Type B pancreatic cell (in vitro differentiated cells): Measurements from ENCODE around the gene POC1A. TPM values are rescaled to one million over a fixed set of nuclear protein-coding genes. Genes with fewer than 3 reads are reported as not detected.

Experiments used
- DNase-seq: peaks from one replicate; pipeline ENCODE4 v3.0.0; 2021; ENCODE audit warnings: mixed read lengths; ENCODE audit not compliant: unreplicated experiment; ENCODE audit errors: extremely low spot score
- H3K27ac Mint-ChIP-seq: 2 replicates; pipeline ENCODE4 v1.8.0; 2021; ENCODE audit warnings: mild to moderate bottlenecking, mixed read lengths
- H3K27me3 Mint-ChIP-seq: 2 replicates; pipeline ENCODE4 v1.8.0; 2021; ENCODE audit warnings: mixed read lengths
- H3K36me3 Mint-ChIP-seq: 2 replicates; pipeline ENCODE4 v1.8.0; 2021; ENCODE audit warnings: mixed read lengths
- H3K4me1 Mint-ChIP-seq: one replicate; pipeline ENCODE4 v1.8.0; 2021; ENCODE audit warnings: mixed read lengths; ENCODE audit not compliant: unreplicated experiment
- H3K4me3 Mint-ChIP-seq: 2 replicates; pipeline ENCODE4 v1.8.0; 2021; ENCODE audit warnings: mild to moderate bottlenecking, mixed read lengths
- H3K9me3 Mint-ChIP-seq: 2 replicates; pipeline ENCODE4 v1.8.0; 2021; ENCODE audit warnings: mixed read lengths
- CTCF ChIP-seq: fragments of 200-600 bp; sonication (generic); conservative IDR thresholded peaks from 2 replicates; pipeline ENCODE4 v1.5.0; 2021; ENCODE audit warnings: antibody characterized with exemption, mild to moderate bottlenecking
- total RNA-seq: library from RNA; stranded (reverse); gene quantifications from 2 replicates; pipeline ENCODE4 v1.2.1, GENCODE V29; 2021; ENCODE audit warnings: low replicate concordance

Gene POC1A
- total RNA-seq, 1 donor from 2014 or later = 19.1 TPM

GRCh38 chr3:52049503-52049902 is 104.7 kb downstream of the POC1A start:
- H3K4me3 Mint-ChIP-seq = no peak overlapping the region
- H3K27me3 Mint-ChIP-seq = no peaks in the 10 kb centered on the region
- no peaks in the 10 kb centered on the region for H3K9me3 Mint-ChIP-seq
- TF ChIP-seq CTCF = no peak
- H3K4me1 Mint-ChIP-seq = peaks cover 28% of the 10 kb centered on the region
- no peak for DNase-seq
- no peaks in the 10 kb centered on the region for H3K36me3 Mint-ChIP-seq
- no peak overlapping the region for H3K27ac Mint-ChIP-seq

- H3K27ac Mint-ChIP-seq = no peak overlapping the region
- H3K9me3 Mint-ChIP-seq = no peaks in the 10 kb centered on the region
- DNase-seq = no peak
- no peaks in the 10 kb centered on the region for H3K27me3 Mint-ChIP-seq
- no peak for TF ChIP-seq CTCF
- no peaks in the 10 kb centered on the region for H3K36me3 Mint-ChIP-seq
- H3K4me1 Mint-ChIP-seq = peaks cover 19% of the 10 kb centered on the region
- H3K4me3 Mint-ChIP-seq = no peak overlapping the region
Observed at GRCh38 chr3:52047295-52047960, 106.8 kb downstream of the POC1A start.

GRCh38 chr3:52046902-52047239 is 107.4 kb downstream of the POC1A start:
- DNase-seq = no peak
- no peaks in the 10 kb centered on the region for H3K9me3 Mint-ChIP-seq
- TF ChIP-seq CTCF = no peak
- H3K27ac Mint-ChIP-seq = peak overlapping the region; percentile 78
- no peaks in the 10 kb centered on the region for H3K36me3 Mint-ChIP-seq
- peaks cover 22% of the 10 kb centered on the region for H3K4me1 Mint-ChIP-seq
- H3K27me3 Mint-ChIP-seq = no peaks in the 10 kb centered on the region
- peak overlapping the region; percentile 57 for H3K4me3 Mint-ChIP-seq

GRCh38 chr3:52046186-52046901 is 107.9 kb downstream of the POC1A start:
- H3K4me3 Mint-ChIP-seq = peak overlapping the region; percentile 57
- TF ChIP-seq CTCF = no peak
- no peaks in the 10 kb centered on the region for H3K9me3 Mint-ChIP-seq
- peaks cover under 1% of the 10 kb centered on the region for H3K27me3 Mint-ChIP-seq
- H3K27ac Mint-ChIP-seq = peak overlapping the region; percentile 78
- H3K36me3 Mint-ChIP-seq = no peaks in the 10 kb centered on the region
- H3K4me1 Mint-ChIP-seq = peaks cover 27% of the 10 kb centered on the region
- DNase-seq = no peak

DNA sequence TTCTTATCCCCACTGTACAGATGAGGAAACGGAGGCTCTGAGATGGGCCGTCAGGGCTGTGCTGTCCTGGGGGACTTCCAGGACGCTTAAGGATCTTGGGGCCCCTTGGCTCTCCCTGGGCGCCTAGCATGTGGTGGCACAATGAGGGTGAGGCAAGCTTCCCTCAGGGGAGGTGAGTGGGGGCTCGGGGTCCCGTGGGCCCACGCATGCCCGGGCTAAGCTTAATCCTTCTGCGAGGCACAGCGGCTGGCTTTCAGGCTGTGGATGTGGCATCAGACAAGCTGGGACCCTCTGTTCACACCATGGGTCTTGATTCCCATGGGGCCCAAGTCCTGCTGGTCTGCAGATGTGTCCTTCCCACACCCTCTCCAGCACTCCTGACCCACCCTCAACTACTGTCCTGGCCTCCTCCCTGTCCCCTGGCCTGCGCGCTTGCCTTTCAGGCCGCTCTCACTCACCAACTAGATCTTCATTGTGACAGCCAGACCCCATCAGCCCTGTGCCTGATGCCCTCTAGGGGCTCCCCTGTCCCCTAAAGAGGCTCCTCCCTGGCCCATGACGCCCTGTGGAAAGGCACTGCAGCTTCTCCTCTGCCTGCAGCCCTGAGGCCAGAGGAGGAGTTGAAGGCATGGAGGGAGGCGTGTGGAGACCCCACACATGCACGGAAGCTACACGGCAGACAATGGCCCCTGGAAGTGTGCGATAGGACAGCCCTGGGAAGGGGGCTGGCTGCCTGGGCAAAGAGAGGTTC is 109.2 kb downstream of the POC1A start:
- Mint-ChIP-seq H3K9me3 (no peaks in the 10 kb centered on the region), H3K4me3 (peak overlapping the region; percentile 63), H3K27ac (peak overlapping the region; percentile 92), H3K4me1 (peaks cover 38% of the 10 kb centered on the region), H3K27me3 (peaks cover 7% of the 10 kb centered on the region), H3K36me3 (no peaks in the 10 kb centered on the region)
- no peak for TF ChIP-seq CTCF
- DNase-seq = no peak
